ENCODE data around the gene MAML3.
A peak's percentile ranks its signal among the peaks of the same experiment; 100 is the strongest.

Gene MAML3

DNA sequence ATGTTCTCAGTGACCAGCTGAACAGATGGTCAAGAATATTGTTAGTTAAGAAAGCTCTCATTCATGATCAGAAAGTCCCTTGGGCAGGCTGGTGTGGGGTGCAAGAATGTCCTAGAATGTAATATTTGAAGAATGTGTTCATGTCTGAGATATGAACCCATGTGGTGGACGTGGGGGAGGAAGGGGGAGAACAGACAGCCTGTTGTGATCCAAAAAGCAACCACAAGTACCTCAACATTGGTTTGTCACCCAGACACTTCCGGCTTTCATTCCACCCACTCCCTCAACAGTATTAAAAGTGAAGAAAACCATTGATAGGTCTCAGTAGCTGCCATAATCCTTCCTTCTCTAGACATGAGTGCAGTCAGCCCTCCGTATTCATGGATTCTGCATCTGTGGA is 82.2 kb downstream of the MAML3 start:
- peak; percentile 41 to 44 for DNase-seq (ENCODE audit: low read depth in 2 of 2)

DNA sequence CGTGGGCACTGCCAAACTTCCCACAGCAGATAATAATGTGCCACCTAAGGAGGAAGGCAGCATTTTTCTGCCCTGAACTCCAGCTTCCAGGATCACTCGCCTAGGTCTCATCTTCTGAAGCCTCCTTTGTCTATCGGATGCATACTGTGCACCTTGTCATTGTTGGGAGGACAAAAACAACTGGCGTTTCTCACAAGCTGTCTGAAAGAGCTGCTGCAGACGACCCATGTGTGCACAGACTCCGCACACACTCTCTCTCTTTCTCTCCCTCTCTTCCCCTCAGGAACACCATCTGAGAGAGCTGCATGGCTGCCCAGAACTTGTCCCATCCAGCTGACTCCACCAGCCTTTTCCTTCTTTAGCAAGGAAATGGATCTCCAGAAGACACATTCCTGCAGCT is 83.0 kb downstream of the MAML3 start:
- no peak for DNase-seq (ENCODE audit: low read depth in 2 of 2)

DNA sequence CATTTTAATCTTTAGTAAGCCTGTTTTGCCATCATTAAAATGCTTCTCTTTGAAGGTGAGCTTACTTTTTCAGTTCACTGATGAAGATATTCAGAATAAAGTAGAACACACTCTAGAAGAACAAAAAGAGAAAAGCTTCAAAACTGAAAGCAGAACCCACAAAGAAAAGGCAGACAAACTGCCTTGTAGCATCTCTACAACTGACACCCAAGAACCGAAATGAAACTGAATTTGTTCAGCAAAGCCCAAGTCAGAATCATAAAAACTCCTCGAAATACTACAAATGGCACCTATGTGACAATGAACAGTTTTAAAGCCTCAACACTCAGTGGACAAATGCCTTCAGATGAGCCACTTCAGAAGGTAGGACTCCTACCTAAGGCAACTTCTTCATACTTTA is 83.6 kb downstream of the MAML3 start:
- DNase-seq (ENCODE audit: low read depth in 2 of 2), result no peak

DNA sequence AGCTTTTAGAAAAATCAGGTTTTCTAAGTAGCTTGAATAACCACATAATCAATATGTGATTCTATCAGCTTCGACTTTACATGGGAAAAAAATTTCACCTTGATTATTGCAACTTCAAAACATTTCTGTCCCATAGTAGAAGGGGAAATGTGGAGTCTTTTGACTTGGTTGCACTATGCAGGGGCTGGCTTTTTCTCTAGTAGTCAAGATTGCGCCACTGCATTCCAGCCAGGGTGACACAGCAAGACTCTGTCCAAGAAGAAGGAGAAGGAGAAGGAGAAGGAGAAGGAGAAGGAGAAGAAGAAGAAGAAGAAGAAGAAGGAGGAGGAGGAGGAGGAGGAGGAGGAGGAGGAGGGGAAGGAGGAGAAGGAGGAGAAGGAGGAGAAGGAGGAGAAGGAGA is 84.9 kb downstream of the MAML3 start:
- DNase-seq (ENCODE audit: low read depth in 2 of 2), result no peak

DNA sequence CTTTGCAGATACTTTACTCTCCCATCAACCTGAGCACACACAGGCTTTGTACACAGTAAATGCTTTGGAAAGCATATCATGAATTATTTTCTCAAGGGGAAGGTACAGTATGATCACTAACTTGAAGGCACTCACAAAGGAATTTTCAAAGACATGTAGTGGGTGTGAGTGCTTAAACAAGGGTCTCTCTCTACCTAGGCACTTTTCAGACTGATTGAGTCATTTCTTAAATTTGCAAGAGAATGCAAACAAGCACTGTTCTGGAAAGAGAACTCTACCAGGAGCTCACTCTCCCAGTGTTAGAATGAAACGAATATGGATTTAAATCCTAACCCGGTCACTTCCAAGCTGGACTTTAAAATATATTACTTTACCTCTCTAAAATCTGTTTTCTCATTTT is 85.7 kb downstream of the MAML3 start:
- no peak for DNase-seq (ENCODE audit: low read depth in 2 of 2)

DNA sequence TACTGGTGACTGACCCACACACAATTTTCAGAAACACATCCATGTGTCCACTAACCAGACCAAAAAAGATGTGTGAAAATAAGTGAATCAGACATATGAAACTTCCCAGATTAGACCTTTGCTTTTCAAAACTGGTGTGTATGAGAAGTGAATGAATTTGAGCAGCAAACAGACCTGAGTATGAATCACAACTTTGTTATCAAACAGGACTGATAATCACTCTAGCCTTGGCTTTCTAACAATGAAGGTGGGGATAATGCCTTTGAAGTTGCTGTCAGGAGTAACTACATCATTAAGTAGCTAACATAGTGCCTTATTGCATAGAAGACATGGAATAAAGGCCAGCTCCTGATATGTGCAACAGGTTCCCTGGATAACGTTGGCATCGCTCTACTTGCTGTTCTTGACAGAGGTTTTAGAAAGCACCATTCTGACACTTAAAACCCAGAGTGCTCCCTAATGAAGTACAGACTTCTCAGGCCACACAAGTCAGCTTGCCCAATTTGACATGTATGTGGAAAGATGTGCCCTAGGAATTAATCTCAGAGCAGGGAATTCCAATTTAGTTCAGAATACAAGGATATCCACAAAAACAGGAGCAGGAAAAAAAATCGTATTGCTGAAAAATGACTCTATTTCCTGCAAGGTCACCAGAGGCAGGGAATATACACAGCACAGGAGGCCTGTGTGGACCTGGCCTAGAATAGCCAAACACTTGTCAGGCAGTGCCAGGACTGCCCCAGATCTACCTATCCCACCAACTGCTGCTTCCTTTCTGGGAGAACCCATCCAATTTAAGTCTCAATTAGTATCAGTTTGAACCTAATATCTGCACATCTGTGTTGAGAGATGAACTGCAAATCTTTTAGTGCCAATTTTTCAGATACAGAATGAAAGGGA is 87.7 kb downstream of the MAML3 start:
- DNase-seq (ENCODE audit: low read depth in 2 of 2), result no peak

DNA sequence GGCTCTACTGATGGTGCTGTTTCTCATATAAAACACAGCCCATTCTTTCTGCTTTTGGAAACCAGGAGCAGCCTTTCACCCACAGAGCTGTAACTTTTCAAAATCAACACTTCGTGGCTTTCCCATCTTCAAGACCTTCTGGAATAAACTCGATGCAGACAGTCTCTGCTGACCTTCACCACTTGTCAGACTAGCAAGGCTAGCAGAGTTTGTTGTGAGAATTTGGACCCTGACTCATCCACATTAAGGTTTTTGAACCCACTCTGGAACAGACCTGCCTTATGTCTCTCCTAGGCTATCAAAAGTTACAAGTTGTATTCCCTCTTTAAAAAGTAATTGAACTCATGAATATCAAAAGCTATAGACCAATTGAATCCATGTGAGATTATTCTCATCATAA is 88.6 kb downstream of the MAML3 start:
- no peak for DNase-seq (ENCODE audit: low read depth in 2 of 2)

DNA sequence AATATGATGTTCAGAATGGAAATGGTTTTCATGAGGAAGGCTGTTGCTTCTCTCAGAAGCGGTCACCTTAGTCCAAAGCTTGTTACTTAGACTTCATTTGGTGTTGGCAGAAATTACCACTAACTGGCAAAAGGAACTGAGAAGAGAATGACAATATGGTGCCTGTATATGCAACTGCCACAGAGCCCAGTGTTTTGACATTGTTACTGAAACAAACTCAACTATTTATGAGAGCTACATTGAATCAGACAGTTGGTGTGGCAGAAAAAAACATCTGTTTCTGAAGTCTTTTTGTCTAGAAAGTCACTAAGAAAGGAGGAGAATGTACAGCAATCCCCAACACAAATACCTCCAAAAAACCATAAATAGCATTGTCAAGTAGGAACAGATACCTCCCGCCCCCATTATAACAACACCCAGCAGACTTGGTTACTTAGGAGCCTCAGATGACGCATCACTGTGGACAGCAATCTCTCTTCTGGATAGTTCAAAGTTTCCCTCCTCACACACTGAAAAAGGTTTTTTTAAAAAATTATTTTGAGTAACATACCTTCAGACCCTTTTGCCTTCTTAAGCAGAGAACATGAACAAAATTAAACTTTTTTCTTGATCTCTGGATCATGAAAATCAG is 92.2 kb downstream of the MAML3 start:
- DNase-seq (ENCODE audit: low read depth in 2 of 2), result no peak

DNA sequence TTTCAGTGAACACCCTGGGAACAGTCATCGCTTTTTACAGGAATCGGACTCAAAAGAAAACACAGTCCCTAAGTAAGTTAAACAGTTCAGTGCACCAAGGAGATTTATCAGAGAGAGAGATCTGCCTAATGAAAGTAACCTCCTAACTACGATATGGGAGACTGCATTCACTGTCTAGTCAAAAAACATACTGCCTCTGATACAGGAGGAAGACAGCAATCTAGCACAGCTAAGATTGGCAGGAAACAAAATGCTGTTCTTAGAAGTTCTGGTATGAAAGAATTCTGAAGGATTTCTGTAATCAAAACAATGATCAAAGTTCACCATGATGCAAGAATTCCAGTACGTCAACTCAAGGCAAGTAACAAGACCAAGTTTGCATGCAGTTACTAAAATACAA is 92.8 kb downstream of the MAML3 start:
- no peak for DNase-seq (ENCODE audit: low read depth in 2 of 2)

DNA sequence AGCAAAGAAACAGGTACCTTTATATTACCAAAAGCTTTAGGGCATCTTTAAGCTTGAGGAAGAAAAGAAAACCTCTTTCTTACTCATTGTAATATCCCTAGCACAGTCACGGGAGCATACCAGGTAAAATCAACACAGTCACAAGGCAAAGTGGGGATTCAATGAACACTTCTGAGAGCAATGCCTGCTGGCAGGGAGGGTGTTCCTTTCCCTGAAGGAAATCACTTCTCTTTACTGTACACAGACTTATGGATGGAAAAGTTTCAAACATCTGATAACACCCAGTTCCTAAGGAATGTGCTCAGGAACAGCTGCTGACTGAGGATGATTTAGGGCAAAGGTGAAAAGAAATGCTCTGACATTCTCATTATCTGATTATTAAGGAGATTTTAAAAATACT is 94.8 kb downstream of the MAML3 start:
- DNase-seq (ENCODE audit: low read depth in 2 of 2), result no peak

DNA sequence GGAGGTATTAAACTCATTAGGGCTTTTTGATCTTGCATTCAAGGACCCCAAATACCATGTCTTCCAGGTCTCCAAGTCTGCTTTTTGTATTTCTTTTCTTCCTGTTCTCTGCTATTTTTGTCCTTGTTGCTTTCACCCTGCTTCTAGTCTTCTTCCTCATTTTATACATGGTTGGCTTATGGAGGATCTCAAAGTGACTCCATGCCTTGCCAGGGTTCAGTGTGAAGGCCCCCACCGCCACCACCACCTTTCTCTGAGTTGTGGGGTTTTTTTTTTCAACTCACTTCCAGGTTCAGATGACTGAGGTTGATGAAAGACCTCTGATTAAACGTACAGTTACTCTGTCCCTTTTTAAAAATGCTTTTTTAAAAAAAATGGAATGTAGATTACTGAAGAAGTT is 96.3 kb downstream of the MAML3 start:
- no peak for DNase-seq (ENCODE audit: low read depth in 2 of 2)

DNA sequence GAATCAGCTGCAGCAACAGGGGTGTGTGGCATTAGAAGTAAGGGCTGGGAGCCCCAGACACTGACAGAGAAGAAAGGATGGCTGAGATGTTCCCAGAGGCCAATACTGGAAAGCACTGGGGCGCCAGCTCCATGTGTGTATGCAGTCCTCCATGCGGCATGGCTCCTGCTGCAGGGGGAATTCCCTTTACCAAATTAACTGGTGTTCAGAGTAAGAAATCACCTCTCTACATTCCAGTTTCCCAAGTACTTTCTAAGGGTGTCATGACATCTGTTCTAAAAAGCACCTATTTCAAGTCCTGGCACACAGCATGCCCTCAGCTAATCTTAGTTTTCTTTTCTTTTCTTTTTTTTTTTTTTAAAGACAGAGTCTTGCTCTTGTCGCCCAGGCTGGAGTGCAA is 98.0 kb downstream of the MAML3 start:
- no peak for DNase-seq (ENCODE audit: low read depth in 2 of 2)

DNA sequence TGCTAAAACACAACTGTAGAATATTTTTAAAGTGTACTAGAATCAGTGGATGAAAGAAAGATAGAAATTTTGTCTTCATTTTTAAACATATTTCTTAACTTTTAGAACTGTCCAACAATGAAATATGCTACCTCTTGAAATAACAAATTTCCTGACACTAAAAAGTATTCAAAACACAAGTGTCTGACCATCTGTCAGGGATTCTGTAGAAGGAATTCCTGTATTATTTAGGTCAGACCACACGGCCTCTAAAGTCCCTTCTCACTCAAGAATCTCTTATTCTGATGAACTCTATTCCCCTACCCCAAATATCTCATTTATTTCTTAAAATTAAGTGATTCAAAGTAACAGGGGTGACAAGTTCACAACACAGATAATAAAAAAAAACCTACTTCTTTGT is 99.1 kb downstream of the MAML3 start:
- no peak for DNase-seq (ENCODE audit: low read depth in 2 of 2)

DNA sequence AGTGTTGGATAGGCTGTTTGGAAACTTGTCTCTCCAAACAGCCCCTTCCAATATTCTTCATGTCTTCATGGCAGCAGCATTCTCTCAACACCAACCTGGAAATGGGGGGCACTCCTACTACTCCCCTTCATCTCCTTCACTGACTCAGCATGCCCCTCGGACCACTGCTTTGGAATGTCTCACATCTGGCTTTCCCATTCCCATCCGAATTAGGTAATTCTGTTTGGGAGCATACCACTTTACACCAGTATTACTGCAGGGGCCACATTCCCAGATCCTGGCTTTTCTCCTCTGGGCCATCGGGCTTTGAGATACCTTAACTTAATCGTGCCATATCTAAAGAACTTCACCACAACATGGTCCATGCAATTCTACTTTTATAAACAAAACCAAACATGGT is 100.8 kb downstream of the MAML3 start:
- no peak for DNase-seq (ENCODE audit: low read depth in 2 of 2)

DNA sequence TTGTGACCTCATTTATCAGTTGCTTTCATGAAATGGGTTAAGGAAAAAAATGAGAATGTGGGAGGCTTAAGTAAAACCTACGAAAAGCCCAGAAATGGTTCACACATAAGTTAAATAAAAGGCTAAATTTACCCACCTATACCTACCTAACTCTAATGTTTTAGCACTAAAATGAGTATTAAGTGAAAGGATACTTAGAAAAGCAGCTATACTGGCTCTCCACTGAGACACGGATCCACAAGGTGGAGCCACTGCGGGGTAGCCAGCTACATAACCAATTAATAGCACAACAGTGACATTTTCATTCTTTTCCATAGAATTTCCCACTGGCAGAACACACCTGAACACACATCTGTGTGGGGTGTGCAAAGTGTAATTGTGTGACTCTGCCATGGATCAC is 101.9 kb downstream of the MAML3 start:
- DNase-seq (ENCODE audit: low read depth in 2 of 2), result no peak

DNA sequence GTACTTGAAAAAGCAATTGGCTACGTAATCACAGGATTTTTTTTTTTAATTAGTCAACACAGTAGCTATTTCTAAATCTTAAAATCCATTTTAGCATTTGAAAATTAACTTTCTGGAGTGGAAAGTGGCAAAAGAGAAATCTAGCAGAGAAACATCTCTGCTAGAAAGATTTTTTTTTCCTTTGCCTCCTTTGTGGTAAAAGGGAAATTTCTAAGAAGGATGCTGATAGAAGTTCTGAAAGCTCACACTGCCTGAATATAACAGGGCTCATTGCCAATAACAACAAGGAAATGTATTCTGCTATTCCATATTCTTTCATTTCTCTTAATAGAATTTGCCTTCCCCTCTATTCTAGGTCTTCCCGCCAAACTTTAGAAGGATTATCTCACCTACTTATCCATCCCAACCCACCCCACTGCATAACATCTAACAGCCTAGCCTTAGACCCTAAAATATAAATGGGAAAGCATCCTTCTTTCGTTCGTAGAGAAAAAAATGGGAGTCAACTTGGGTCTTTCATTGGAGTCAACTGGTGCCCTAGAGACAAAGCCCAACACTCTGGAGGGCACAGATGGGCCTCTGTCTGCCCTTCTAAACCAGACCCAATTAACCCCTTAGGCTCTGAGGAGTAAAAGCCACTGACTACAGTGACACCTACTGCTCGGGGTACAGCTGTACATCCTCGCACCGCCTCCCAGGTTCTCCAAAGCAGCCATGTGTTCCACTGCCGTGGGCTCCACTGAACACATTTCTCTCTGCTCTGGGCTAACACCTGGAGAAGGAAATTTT is 103.9 kb downstream of the MAML3 start:
- no peak for DNase-seq (ENCODE audit: low read depth in 2 of 2)

DNA sequence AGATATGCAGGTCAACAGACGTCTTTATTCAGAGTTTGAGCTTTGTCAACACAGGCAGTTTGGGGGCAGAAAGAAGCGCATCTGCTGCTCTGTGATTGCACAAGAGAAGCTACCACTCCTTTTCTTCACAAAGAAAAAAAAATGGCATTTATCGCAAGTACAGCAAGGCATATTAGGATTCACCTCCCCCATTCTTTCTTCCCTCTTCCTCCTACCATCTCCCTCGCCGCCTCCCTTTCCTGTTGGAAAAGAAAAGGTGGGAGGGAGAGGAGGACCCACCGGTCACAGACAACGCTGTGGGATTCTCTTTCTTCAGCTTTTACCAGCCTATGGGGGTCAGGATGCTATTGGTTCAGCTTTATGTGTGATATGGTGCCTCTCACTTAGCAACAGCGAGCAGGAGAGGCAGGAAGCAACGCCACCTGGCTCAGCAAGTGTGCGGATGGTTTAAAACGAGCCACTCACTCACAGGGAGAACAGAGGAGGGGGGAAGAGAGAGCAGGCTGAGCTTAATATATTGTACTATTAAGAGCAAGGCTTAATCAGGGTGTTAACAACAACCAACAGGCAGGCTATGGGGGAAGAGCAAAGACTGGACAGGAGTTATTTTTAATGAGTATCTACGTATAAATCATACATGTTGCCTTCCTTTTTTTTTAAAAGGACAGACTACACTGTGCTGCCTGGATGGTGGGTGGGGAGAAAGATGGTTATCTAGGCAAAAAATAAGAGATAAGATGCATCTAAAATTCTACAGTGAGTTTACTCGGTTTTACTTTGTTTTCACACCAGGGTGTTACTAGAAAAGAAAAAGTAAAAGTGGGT is 104.7 kb downstream of the MAML3 start:
- DNase-seq (ENCODE audit: low read depth in 2 of 2), result no peak

DNA sequence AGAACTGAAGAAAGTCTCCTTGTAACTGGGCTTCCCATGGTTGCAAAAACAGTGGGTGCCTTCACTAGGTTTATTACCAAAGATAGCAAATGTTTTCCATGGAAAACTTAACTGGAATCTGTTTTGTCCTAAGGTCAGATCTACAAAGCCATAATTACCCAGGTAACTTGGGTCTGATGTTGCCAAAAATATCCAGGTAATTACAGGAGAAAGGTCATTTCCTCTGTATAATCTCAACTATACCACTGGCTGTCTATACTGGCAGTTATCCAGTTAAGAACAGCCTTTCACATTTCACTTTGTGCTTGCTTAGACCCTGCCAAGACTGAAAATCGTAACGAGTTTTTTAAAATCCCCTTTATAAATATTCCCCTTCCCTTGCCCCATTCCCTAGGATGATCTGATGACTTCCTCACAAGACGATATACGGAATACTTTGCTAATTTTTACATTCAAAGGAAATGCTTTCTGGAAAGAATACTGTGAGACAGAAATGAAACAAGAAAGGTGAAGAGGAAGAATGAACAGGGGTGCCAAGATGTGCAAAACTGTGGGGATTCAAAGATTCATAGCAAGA is 105.5 kb downstream of the MAML3 start:
- DNase-seq (ENCODE audit: low read depth in 2 of 2), result no peak

DNA sequence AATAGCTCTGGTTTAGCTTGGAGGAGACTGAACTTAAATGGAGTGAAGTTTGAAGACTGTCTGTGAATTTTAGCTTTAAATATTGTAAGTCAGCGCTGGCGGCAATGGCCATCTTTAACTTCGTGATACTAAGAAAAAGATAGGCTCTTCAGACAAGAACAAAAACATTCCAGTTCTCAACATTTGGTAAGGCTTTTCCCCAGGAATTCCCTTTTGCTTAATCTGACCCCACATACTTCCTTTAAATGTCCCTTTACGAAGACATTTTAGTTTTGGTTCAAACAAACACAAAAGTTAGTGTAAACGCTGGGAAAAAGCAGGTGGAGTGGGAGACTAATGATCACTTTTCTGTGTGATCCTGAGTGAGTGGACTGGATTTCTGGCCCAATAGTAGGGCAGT is 106.2 kb downstream of the MAML3 start:
- DNase-seq (ENCODE audit: low read depth in 2 of 2), result no peak

DNA sequence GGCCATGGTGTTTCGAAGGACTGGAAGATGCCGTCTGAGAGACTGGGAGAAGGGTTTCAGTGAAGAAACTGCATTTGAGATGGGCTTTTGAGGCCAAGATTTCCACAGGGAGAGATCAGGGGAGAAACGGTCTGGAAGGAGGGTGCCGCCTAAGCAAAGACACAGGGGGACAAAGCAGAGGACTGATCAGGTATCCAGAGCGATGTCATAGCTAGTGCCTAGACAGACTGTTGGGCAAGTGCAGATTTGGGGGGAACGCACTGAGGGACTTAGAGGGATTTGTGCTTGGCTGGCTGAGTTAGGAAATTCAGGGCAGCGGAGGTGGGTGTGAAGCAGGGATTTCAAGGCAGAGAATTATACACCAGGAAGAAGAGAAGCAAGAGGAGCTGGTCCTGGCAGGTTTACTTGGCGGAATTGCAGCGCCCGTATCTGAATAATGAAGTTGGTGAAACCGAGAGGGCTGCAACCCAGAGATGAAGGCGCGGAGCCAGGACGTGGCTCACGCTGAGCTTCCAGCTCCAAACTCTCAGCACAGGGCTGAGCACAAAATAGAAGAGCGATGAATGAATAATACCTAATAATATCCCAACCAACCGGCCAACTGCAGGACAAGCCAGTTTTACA is 106.9 kb downstream of the MAML3 start:
- DNase-seq (ENCODE audit: low read depth in 2 of 2), result no peak

DNA sequence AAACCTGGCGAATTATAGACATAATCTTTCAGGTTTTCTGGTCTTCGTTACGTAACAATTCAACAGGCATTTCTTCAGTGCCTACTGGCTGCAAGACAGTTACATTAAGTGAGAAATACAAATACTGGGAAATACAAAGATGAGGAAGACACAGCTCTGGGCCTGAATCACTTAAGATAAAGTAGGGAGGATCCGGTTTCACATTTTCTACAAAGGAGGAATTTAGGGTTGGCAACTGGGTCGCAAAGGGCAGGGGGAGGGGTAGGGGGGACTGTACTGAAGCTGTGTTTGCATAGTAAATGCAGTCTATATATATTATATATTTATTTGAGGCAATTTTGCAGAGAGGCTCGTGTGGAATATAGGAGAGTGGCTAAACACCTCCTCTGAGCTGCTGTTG is 107.4 kb downstream of the MAML3 start:
- DNase-seq (ENCODE audit: low read depth in 2 of 2), result no peak
